Upper lobe of left lung (tissue), 4 donors: ENCODE measurements around the gene TTC7B.

Source experiments
- CTCF ChIP-seq, 6 experiments: fragments of 450-650 bp in 4 of 6; fragments of 200-600 bp in 2 of 6; sonication (generic) in 2 of 6; IDR thresholded peaks; one replicate each; pipeline ENCODE4 v1.5.1; 2016 to 2019; ENCODE audit warnings: antibody characterized with exemption in 6 of 6
- POLR2A ChIP-seq, 4 donors: fragments of 450-650 bp; IDR thresholded peaks; one replicate each; pipeline ENCODE4 v1.5.1; 2016 to 2017; ENCODE audit warnings: antibody characterized with exemption in 4 of 4, mild to moderate bottlenecking in 2 of 4
- POLR2AphosphoS5 ChIP-seq, 2 donors: sonication (generic); formaldehyde crosslinking; IDR thresholded peaks; one replicate each; pipeline ENCODE4 v1.5.1; 2017; ENCODE audit warnings: antibody characterized with exemption in 2 of 2

- TF ChIP-seq CTCF (IDR thresholded peaks at IDR 0.05) (no peak), POLR2A (IDR thresholded peaks at IDR 0.05) (no peak), POLR2AphosphoS5 (IDR thresholded peaks at IDR 0.05) (no peak)
These were observed 191.4 kb downstream of the TTC7B start for GRCh38 chr14:90624732-90625400.
